Measurements from ENCODE around the gene MRPL36. TPM values are rescaled to one million over a fixed set of nuclear protein-coding genes. Genes with fewer than 3 reads are reported as not detected.
A peak's percentile ranks its signal among the peaks of the same experiment; 100 is the strongest.

MRPL36 gene
- 25.1 TPM for total RNA-seq
- long read RNA-seq, transcript MRPL36-202 (2 exons, 610 nt), result minor isoform, 5 of 12 reads
- long read RNA-seq, transcript MRPL36-204 (2 exons, 686 nt), result major isoform, 6 of 12 reads
- long read RNA-seq, partial matches to known transcripts, result 0 of 12 reads
- long read RNA-seq, other reads (novel, unspliced or antisense), result 0 of 12 reads

DNA sequence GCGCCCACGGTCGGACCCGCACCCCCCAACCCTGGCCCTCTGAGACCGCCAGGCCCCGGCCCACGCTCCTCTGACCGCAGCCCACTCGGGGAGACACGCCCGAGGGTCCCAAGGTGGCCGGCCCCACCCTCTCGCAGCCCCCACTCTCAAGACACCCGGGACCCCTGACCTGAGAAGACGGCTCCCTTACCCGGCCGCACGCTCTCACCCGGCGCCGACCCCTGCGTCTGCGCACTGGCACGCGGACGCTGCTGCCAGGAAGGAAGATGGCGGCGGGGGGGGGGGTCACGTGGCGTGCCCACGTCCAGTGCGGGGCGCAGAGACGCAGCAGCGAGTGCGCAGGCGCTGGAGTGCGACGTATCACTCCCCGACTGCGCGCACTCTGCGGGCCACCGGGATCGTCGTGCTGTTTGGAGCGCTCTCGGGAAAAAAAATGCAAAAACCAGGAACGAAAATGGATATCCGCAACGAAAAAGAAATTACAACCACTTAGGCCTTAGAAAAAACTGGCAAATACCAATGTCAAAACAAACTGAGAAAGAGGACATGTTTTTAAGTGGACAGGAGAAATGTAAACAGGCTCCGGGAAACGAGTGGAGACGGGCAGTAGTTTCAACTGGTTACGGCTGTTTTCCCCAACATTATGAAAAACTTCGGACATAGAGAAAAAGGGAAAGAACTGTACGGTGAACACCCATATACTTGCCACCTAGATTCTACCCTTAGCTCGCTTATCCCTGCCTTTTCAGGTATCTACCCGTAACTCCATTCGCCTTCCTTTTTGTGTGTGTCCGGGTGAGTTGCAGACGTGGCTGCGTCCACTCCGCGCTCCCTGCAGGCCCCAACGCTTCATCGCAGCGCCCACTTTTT, at the start of gene MRPL36:
Gene MRPL36, minus strand, starts transcription at position 236 of the 870 bp plus-strand sequence. CDS start 902 bp downstream, outside the sequence.
- no peaks in the 10 kb centered on the region for H3K9me3 ChIP-seq
- peak within 1 kb of the TSS; percentile 100 for H3K4me3 ChIP-seq
- intact Hi-C loops (cut with DNase I), result no loop called here
- H3K4me1 ChIP-seq, result peaks cover 16% of the 10 kb centered on the region
- TF ChIP-seq, protein P1, sequence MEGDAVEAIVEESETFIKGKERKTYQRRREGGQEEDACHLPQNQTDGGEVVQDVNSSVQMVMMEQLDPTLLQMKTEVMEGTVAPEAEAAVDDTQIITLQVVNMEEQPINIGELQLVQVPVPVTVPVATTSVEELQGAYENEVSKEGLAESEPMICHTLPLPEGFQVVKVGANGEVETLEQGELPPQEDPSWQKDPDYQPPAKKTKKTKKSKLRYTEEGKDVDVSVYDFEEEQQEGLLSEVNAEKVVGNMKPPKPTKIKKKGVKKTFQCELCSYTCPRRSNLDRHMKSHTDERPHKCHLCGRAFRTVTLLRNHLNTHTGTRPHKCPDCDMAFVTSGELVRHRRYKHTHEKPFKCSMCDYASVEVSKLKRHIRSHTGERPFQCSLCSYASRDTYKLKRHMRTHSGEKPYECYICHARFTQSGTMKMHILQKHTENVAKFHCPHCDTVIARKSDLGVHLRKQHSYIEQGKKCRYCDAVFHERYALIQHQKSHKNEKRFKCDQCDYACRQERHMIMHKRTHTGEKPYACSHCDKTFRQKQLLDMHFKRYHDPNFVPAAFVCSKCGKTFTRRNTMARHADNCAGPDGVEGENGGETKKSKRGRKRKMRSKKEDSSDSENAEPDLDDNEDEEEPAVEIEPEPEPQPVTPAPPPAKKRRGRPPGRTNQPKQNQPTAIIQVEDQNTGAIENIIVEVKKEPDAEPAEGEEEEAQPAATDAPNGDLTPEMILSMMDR (IDR thresholded peaks at IDR 0.05), result no peak
- H3K27ac ChIP-seq, result peak within 1 kb of the TSS; percentile 89
- H3K27me3 ChIP-seq (ENCODE audit: low read depth), result no peaks in the 10 kb centered on the region
- DNase-seq (peak; percentile 97), ATAC-seq (peak; percentile 95 to 96)
- H3K36me3 ChIP-seq, result peaks cover 42% of the 10 kb centered on the region

DNA sequence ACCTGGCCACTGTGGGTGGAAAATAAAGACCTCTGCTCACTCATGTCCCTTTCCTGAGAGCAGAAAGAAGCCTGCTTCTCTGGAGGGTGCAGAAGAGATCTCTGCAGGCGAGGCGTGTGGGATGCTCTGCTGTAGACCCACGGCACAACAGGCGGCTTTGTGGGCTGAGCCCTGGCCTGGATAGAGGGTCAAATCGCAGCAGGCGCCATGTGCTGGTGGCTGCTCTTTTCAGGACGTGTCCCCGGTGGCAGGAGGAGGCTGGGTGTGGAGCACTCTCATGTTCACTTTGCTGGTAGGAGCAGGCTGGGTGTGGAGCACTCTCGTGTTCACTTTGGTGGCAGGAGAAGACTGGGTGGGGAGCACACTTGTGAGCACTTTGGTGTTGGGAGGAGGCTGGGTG, 48.0 kb upstream of the MRPL36 start:
- H3K36me3 ChIP-seq, result no peaks in the 10 kb centered on the region
- H3K27me3 ChIP-seq (ENCODE audit: low read depth), result peaks cover 51% of the 10 kb centered on the region
- TF ChIP-seq, protein P1 (IDR thresholded peaks at IDR 0.05), result no peak
- intact Hi-C loops (cut with DNase I), result no loop called here
- no peaks in the 10 kb centered on the region for H3K9me3 ChIP-seq
- DNase-seq, result peak; percentile 20
- no peak overlapping the region for H3K4me3 ChIP-seq
- H3K27ac ChIP-seq, result no peak overlapping the region
- H3K4me1 ChIP-seq, result no peaks in the 10 kb centered on the region
- no peak for ATAC-seq

DNA sequence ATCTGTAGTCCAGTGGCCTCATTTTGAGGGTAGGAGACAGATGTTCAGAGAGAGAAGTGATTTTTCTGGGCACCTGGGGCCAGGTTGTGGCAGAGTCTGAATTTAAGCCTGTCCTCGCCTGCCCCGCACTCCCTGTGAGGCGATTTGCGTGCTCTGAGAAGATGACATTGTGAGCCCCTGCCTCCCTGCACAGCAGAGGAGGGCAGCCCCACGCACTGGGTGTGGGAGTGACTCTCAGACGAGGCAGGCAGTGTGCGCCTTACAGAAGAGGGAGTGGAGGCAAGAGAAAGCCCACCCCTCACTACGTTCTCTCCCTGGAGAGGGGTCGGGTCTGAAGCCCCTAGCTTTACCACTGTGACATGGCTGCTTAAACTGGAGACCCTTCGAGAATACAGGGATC, 47.4 kb upstream of the MRPL36 start:
- intact Hi-C loops (cut with DNase I), result no loop called here
- Histone ChIP-seq H3K4me1 (no peaks in the 10 kb centered on the region), H3K36me3 (no peaks in the 10 kb centered on the region), H3K9me3 (no peaks in the 10 kb centered on the region), H3K27ac (no peak overlapping the region), H3K4me3 (no peak overlapping the region), H3K27me3 (ENCODE audit: low read depth) (peaks cover 46% of the 10 kb centered on the region)
- DNase-seq (peak; percentile 9), ATAC-seq (no peak)
- TF ChIP-seq, protein P1 (IDR thresholded peaks at IDR 0.05), result no peak

DNA sequence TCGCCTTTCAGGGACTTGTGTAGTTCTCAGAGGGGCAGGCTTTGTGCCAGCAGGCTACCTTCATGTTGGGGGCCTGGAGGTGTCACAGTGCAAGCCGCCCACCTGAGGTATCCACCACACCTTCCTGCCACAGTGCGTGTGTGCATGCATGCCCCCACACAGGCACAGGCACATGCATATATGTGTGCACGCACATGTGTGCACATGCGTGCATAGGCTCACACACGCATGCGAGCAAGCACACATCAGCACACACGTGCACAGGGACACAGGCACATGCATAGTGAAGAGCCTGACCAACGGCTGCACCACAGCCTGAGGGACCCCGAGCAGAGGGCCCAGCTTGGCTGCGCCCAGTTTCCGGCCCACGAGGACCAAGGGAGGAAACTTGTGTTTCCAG, 46.9 kb upstream of the MRPL36 start:
- intact Hi-C loops (cut with DNase I), result no loop called here
- TF ChIP-seq, protein P1 (IDR thresholded peaks at IDR 0.05), result no peak
- Histone ChIP-seq H3K27ac (no peak overlapping the region), H3K36me3 (no peaks in the 10 kb centered on the region), H3K9me3 (no peaks in the 10 kb centered on the region), H3K4me3 (no peak overlapping the region), H3K4me1 (no peaks in the 10 kb centered on the region), H3K27me3 (ENCODE audit: low read depth) (peaks cover 46% of the 10 kb centered on the region)
- DNase-seq, result peak; percentile 31
- ATAC-seq, result peak in 1 of 2 donors; percentile 27

DNA sequence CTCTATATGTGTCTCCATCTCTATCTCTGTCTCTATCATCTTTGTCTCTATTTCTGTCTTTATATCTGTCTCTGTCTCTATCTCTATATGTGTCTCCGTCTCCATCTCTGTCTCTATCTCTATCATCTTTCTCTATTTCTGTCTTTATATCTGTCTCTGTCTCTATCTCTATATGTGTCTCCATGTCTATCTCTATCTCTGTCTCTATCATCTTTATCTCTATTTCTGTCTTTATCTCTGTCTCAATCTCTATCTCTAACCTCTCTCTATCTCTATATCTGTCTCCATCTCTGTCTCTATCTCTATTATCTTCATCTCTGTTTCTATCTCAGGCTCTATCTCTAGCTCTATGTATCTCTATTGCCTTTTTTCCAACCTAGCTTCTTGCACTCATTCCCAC, 46.1 kb upstream of the MRPL36 start:
- peaks cover 46% of the 10 kb centered on the region for H3K27me3 ChIP-seq (ENCODE audit: low read depth)
- no peak overlapping the region for H3K27ac ChIP-seq
- H3K4me3 ChIP-seq, result no peak overlapping the region
- intact Hi-C loops (cut with DNase I), result no loop called here
- TF ChIP-seq, protein P1 (IDR thresholded peaks at IDR 0.05), result no peak
- no peak for DNase-seq
- ATAC-seq, result no peak
- H3K9me3 ChIP-seq, result no peaks in the 10 kb centered on the region
- no peaks in the 10 kb centered on the region for H3K4me1 ChIP-seq
- H3K36me3 ChIP-seq, result no peaks in the 10 kb centered on the region

Data from lower lobe of right lung (tissue), 2 donors.